ENCODE data around the gene MBP.

The MBP gene

DNA sequence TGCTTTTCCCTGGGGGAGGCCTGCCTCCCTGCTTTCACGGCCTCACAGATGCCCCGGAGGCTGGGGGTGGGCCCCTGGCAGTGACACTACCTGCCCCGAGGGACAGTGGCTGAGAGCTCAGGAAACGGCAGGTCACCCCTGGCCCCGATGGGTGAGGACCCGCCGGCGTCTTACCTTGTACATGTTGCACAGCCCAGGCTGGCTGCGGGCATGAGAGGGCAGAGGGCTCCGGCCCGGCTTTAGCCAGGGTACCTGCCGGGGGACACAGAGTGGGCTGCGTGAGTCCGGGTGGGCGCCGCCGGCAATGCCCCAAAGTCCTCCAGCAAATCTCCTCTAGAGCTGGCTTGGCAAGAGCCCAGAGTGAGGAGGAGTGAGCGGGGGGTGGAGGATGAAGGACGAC lies 122.9 kb downstream of the MBP start:
- H3K27me3 ChIP-seq (ENCODE audit: insufficient read depth, low read depth): no peaks in the 10 kb centered on the region
- no peak overlapping the region for H3K4me2 ChIP-seq
- no peak overlapping the region for H3K27ac ChIP-seq
- H2AFZ ChIP-seq (ENCODE audit: low read depth): no peak overlapping the region
- no peaks in the 10 kb centered on the region for H3K36me3 ChIP-seq (ENCODE audit: insufficient read depth)
- no peaks in the 10 kb centered on the region for H3K79me2 ChIP-seq (ENCODE audit: insufficient read depth, low read depth)
- H3K4me1 ChIP-seq (ENCODE audit: low read depth, poor library complexity, severe bottlenecking): no peaks in the 10 kb centered on the region
- H3K4me3 ChIP-seq (IDR thresholded peaks at IDR 0.05; ENCODE audit: insufficient read depth, low read depth, low read length): no peak overlapping the region
- no peak overlapping the region for H3K9ac ChIP-seq
- no peaks in the 10 kb centered on the region for H4K20me1 ChIP-seq (ENCODE audit: insufficient read depth)
- TF ChIP-seq, protein P1, sequence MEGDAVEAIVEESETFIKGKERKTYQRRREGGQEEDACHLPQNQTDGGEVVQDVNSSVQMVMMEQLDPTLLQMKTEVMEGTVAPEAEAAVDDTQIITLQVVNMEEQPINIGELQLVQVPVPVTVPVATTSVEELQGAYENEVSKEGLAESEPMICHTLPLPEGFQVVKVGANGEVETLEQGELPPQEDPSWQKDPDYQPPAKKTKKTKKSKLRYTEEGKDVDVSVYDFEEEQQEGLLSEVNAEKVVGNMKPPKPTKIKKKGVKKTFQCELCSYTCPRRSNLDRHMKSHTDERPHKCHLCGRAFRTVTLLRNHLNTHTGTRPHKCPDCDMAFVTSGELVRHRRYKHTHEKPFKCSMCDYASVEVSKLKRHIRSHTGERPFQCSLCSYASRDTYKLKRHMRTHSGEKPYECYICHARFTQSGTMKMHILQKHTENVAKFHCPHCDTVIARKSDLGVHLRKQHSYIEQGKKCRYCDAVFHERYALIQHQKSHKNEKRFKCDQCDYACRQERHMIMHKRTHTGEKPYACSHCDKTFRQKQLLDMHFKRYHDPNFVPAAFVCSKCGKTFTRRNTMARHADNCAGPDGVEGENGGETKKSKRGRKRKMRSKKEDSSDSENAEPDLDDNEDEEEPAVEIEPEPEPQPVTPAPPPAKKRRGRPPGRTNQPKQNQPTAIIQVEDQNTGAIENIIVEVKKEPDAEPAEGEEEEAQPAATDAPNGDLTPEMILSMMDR (conservative IDR thresholded peaks at IDR 0.05; ENCODE audit: low read depth, low read length): no peak

DNA sequence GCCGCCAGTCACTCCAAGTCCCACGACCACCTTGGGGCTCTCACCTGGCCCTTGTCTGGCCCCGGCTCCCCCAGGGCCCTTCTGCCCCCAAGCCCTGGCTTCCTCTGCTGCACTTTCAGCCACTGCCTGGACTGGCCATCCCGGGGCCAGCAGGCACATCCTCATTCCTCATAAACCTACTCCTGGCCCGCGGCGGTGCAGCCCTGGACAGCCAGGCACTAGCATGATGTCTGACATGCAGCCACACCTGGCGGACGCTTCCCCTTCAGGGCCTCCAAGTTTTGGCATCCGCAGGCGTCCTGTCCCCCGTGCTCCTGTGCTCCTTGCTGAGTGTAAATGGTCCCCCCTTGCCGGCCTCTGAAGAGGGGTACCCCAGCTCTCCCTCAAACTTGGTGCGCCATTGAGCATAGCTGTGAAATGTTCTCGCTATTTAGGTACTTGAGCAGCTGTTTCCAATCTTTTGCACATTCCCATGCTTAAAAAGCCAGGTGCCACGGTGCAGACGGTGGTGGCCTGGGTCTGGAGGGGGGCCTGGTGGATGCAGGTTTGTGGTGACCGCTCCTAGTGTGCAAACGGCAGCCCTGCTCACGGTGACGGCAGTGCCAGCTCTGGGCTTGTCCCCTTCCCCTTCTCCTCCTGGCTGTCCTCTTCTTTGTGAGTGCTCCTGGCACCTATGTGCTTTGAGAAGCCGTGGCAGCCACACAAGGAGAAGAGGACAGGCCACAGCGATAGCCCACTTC lies 123.8 kb downstream of the MBP start:
- Histone ChIP-seq H3K27ac (no peak overlapping the region), H3K79me2 (ENCODE audit: insufficient read depth, low read depth) (no peaks in the 10 kb centered on the region), H3K36me3 (ENCODE audit: insufficient read depth) (no peaks in the 10 kb centered on the region), H3K4me1 (ENCODE audit: low read depth, poor library complexity, severe bottlenecking) (no peaks in the 10 kb centered on the region), H4K20me1 (ENCODE audit: insufficient read depth) (no peaks in the 10 kb centered on the region), H3K4me2 (no peak overlapping the region), H2AFZ (ENCODE audit: low read depth) (no peak overlapping the region), H3K4me3 (IDR thresholded peaks at IDR 0.05; ENCODE audit: insufficient read depth, low read depth, low read length) (no peak overlapping the region), H3K27me3 (ENCODE audit: insufficient read depth, low read depth) (no peaks in the 10 kb centered on the region), H3K9ac (no peak overlapping the region)
- TF ChIP-seq, protein P1 (conservative IDR thresholded peaks at IDR 0.05; ENCODE audit: low read depth, low read length): no peak

DNA sequence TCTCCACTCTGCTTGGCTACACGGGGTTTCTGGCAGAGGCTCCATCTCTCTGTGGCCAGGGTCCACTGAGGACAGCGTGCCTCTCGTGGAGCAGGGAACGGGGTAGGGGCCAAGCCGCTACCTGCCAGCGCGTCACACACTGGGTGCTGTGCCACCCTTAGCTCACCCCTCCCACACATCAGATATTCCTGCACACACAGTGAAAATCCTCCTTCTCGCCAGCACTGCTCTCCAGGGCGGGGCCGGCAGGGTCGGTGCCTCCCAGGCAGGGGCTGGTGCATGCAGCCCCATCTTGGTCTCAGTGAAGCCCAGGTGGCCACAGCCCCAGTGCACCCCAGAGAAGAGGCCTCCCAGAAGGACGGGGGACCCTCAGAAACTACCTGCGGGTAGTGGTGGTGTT lies 124.6 kb downstream of the MBP start:
- H3K79me2 ChIP-seq (ENCODE audit: insufficient read depth, low read depth): no peaks in the 10 kb centered on the region
- H3K4me1 ChIP-seq (ENCODE audit: low read depth, poor library complexity, severe bottlenecking): no peaks in the 10 kb centered on the region
- no peak overlapping the region for H3K9ac ChIP-seq
- no peaks in the 10 kb centered on the region for H3K36me3 ChIP-seq (ENCODE audit: insufficient read depth)
- H3K4me2 ChIP-seq: no peak overlapping the region
- H2AFZ ChIP-seq (ENCODE audit: low read depth): no peak overlapping the region
- TF ChIP-seq, protein P1 (conservative IDR thresholded peaks at IDR 0.05; ENCODE audit: low read depth, low read length): no peak
- H3K27me3 ChIP-seq (ENCODE audit: insufficient read depth, low read depth): no peaks in the 10 kb centered on the region
- no peak overlapping the region for H3K27ac ChIP-seq
- no peaks in the 10 kb centered on the region for H4K20me1 ChIP-seq (ENCODE audit: insufficient read depth)
- no peak overlapping the region for H3K4me3 ChIP-seq (IDR thresholded peaks at IDR 0.05; ENCODE audit: insufficient read depth, low read depth, low read length)

DNA sequence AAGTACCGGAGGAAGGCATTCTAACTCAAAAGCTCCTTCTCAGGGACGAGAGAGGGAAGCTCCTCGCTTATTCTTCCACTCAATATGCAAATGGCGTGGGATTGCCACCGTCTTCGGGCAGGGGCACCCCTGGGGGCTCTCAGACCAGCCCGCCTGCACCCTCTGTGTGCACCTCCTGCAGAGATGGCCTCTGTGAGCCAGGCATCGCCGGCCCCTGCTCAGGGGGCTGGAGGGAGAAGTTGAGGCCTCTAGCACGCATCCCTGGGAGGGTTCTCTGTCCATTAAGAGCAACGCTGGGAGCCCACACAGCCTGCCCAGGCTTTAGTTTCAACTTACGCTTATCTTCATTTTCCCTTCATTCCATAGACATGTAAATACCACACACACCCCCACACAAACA lies 125.3 kb downstream of the MBP start:
- H3K4me3 ChIP-seq (IDR thresholded peaks at IDR 0.05; ENCODE audit: insufficient read depth, low read depth, low read length): no peak overlapping the region
- H3K9ac ChIP-seq: no peak overlapping the region
- H2AFZ ChIP-seq (ENCODE audit: low read depth): no peak overlapping the region; the same call in 1 of the 2 replicates
- no peaks in the 10 kb centered on the region for H4K20me1 ChIP-seq (ENCODE audit: insufficient read depth)
- TF ChIP-seq, protein P1 (conservative IDR thresholded peaks at IDR 0.05; ENCODE audit: low read depth, low read length): no peak
- H3K4me1 ChIP-seq (ENCODE audit: low read depth, poor library complexity, severe bottlenecking): no peaks in the 10 kb centered on the region
- no peak overlapping the region for H3K4me2 ChIP-seq
- H3K27ac ChIP-seq: no peak overlapping the region
- H3K27me3 ChIP-seq (ENCODE audit: insufficient read depth, low read depth): no peaks in the 10 kb centered on the region
- no peaks in the 10 kb centered on the region for H3K79me2 ChIP-seq (ENCODE audit: insufficient read depth, low read depth)
- no peaks in the 10 kb centered on the region for H3K36me3 ChIP-seq (ENCODE audit: insufficient read depth)
